Keratinocyte (primary cell): Measurements from ENCODE around the gene MYPOP. TPM values are rescaled to one million over a fixed set of nuclear protein-coding genes. Genes with fewer than 3 reads are reported as not detected.

Experiments used
- DNase-seq: peaks from one replicate; pipeline ENCODE4 v3.0.0-alpha.2; 2011; ENCODE audit warnings: low read depth, missing footprints, low spot score
- FAIRE-seq: peaks from 2 replicates; lab custom pipeline; 2011; peaks lifted over from hg19 to GRCh38; lab: Jason Lieb, UNC
- H2AFZ ChIP-seq: 2 replicates; pipeline ENCODE4 v1.6.0; 2012; ENCODE audit warnings: low read length, control low read depth, inconsistent platforms; ENCODE audit not compliant: control insufficient read depth
- H3K27ac ChIP-seq: 2 replicates; pipeline ENCODE4 v1.5.1; 2011; ENCODE audit warnings: low read length; ENCODE audit not compliant: control insufficient read depth, insufficient read depth
- H3K27me3 ChIP-seq: 3 replicates; pipeline ENCODE4 v1.6.0; 2011; ENCODE audit warnings: low read length; ENCODE audit not compliant: control insufficient read depth, insufficient read depth; ENCODE audit errors: extremely low read depth
- H3K36me3 ChIP-seq, 2 experiments: 2 replicates in 1 of 2; 3 replicates in 1 of 2; pipeline ENCODE4 v1.5.1; 2011; ENCODE audit warnings: low read length in 2 of 2, mild to moderate bottlenecking in 1 of 2; ENCODE audit not compliant: control insufficient read depth in 2 of 2, insufficient read depth in 2 of 2; ENCODE audit errors: extremely low read depth in 1 of 2
- H3K4me1 ChIP-seq: 3 replicates; pipeline ENCODE4 v1.5.1; 2011; ENCODE audit warnings: low read length; ENCODE audit not compliant: control insufficient read depth, insufficient read depth; ENCODE audit errors: extremely low read depth
- H3K4me2 ChIP-seq: 3 replicates; pipeline ENCODE4 v1.6.0; 2011; ENCODE audit warnings: low read depth, low read length; ENCODE audit not compliant: control insufficient read depth, insufficient read depth; ENCODE audit errors: extremely low read depth
- H3K4me3 ChIP-seq, 3 experiments: fragments of 200-600 bp in 1 of 3; sonication (generic) in 1 of 3; 2 replicates in 2 of 3; 3 replicates in 1 of 3; pipeline ENCODE4 v1.5.1; 2011 to 2016; ENCODE audit warnings: low read length in 3 of 3, mild to moderate bottlenecking in 3 of 3, control low read depth in 2 of 3, inconsistent platforms in 1 of 3, low read depth in 1 of 3, mixed read lengths in 1 of 3, mixed run types in 1 of 3, moderate library complexity in 1 of 3; ENCODE audit not compliant: control insufficient read depth in 2 of 3, insufficient read depth in 2 of 3; ENCODE audit errors: extremely low read depth in 1 of 3
- H3K79me2 ChIP-seq: 2 replicates; pipeline ENCODE4 v1.6.0; 2012; ENCODE audit warnings: low read length; ENCODE audit not compliant: control insufficient read depth, insufficient read depth
- H3K9ac ChIP-seq: 3 replicates; pipeline ENCODE4 v1.6.0; 2011; ENCODE audit warnings: low read length; ENCODE audit not compliant: control insufficient read depth, insufficient read depth; ENCODE audit errors: extremely low read depth
- H3K9me1 ChIP-seq: 3 replicates; pipeline ENCODE4 v1.6.0; 2011; ENCODE audit warnings: low read length; ENCODE audit not compliant: control insufficient read depth, insufficient read depth; ENCODE audit errors: extremely low read depth
- H3K9me3 ChIP-seq: 2 replicates; pipeline ENCODE4 v1.5.1; 2012; ENCODE audit warnings: low read depth, low read length; ENCODE audit not compliant: control insufficient read depth
- H4K20me1 ChIP-seq: 3 replicates; pipeline ENCODE4 v1.6.0; 2011; ENCODE audit warnings: low read length; ENCODE audit not compliant: control insufficient read depth, insufficient read depth; ENCODE audit errors: extremely low read depth
- CTCF ChIP-seq, 3 experiments: IDR thresholded peaks in 1 of 3; conservative IDR thresholded peaks in 1 of 3; optimal IDR thresholded peaks in 1 of 3; 2 replicates in 2 of 3; 3 replicates in 1 of 3; pipeline versions ENCODE3 to v1.5.1; 2011; ENCODE audit warnings: low read length in 3 of 3, mild to moderate bottlenecking in 3 of 3, moderate library complexity in 2 of 3, control low read depth in 1 of 3, inconsistent platforms in 1 of 3; ENCODE audit not compliant: insufficient read depth in 2 of 3; ENCODE audit errors: extremely low read depth in 1 of 3
- EZH2 ChIP-seq: IDR thresholded peaks from one replicate; pipeline ENCODE4 v1.6.1; 2012; ENCODE audit warnings: inconsistent platforms, mild to moderate bottlenecking, low read length, moderate library complexity
- dilution Hi-C: fragments of 300-500 bp; cut with MboI; formaldehyde crosslinking; loops from one replicate; pipeline ENCODE4 v1.7.0; 2020; ENCODE audit warnings: low sequenced_read_pairs; ENCODE audit not compliant: extremely low pct_ligation_motif_present
- polyA plus RNA-seq, 5 experiments: library from polyadenylated mRNA; depleted of rRNA in 3 of 5; stranded (reverse) in 3 of 5; stranded (forward) in 1 of 5; unstranded in 1 of 5; fragments of >200 nt; gene quantifications; 1 replicate in 1 of 5; 2 replicates in 3 of 5; 3 replicates in 1 of 5; pipeline versions ENCODE4 v1.2.1 to v1.2.3, GENCODE V29; 2011 to 2012; ENCODE audit warnings: missing spikeins in 2 of 5, low read depth in 1 of 5, low replicate concordance in 1 of 5

The MYPOP gene
- polyA plus RNA-seq, 1 donor (not counting 4 experiments of a cell fraction or from before 2014, with no cell fraction given) = 1.3 TPM

GRCh38 chr19:45911291-45911690 is 8.9 kb upstream of the MYPOP start:
- Histone ChIP-seq H3K27ac (no peak overlapping the region), H3K9me1 (no peaks in the 10 kb centered on the region), H4K20me1 (no peaks in the 10 kb centered on the region), H3K27me3 (peaks cover 6% of the 10 kb centered on the region), H3K79me2 (no peaks in the 10 kb centered on the region), H3K4me2 (no peak overlapping the region), H2AFZ (no peak overlapping the region), H3K4me1 (no peaks in the 10 kb centered on the region), H3K36me3 (no peaks in the 10 kb centered on the region), H3K4me3 (no peak overlapping the region), H3K9ac (no peak overlapping the region), H3K9me3 (no peaks in the 10 kb centered on the region)
- dilution Hi-C loops = no loop called here
- TF ChIP-seq EZH2 = no peak
- no peak for TF ChIP-seq CTCF (optimal IDR thresholded peaks at IDR 0.05 in 1 of 3, IDR thresholded peaks at IDR 0.05 in 1 of 3, conservative IDR thresholded peaks at IDR 0.05 in 1 of 3; ENCODE audit: extremely low read depth in 1 of 3, insufficient read depth in 2 of 3, low read length in 3 of 3)
- DNase-seq (no peak), FAIRE-seq (no peak)

GRCh38 chr19:45908956-45909355 is 6.5 kb upstream of the MYPOP start:
- Histone ChIP-seq H3K9ac (no peak overlapping the region), H2AFZ (no peak overlapping the region), H3K27me3 (peaks cover 6% of the 10 kb centered on the region), H3K27ac (no peak overlapping the region), H3K4me3 (no peak overlapping the region), H3K9me3 (no peaks in the 10 kb centered on the region), H3K36me3 (no peaks in the 10 kb centered on the region), H3K9me1 (no peaks in the 10 kb centered on the region), H3K79me2 (no peaks in the 10 kb centered on the region), H4K20me1 (no peaks in the 10 kb centered on the region), H3K4me2 (no peak overlapping the region), H3K4me1 (no peaks in the 10 kb centered on the region)
- no peak for DNase-seq
- no peak for TF ChIP-seq EZH2
- peak in 1 of 3 experiments; percentile 57 for TF ChIP-seq CTCF (optimal IDR thresholded peaks at IDR 0.05 in 1 of 3, IDR thresholded peaks at IDR 0.05 in 1 of 3, conservative IDR thresholded peaks at IDR 0.05 in 1 of 3; ENCODE audit: extremely low read depth in 1 of 3, insufficient read depth in 2 of 3, low read length in 3 of 3)
- dilution Hi-C loops = no loop called here
- no peak for FAIRE-seq
